ENCODE measurements around the gene PLCD4.
A peak's percentile ranks its signal among the peaks of the same experiment; 100 is the strongest.

Gene PLCD4

DNA sequence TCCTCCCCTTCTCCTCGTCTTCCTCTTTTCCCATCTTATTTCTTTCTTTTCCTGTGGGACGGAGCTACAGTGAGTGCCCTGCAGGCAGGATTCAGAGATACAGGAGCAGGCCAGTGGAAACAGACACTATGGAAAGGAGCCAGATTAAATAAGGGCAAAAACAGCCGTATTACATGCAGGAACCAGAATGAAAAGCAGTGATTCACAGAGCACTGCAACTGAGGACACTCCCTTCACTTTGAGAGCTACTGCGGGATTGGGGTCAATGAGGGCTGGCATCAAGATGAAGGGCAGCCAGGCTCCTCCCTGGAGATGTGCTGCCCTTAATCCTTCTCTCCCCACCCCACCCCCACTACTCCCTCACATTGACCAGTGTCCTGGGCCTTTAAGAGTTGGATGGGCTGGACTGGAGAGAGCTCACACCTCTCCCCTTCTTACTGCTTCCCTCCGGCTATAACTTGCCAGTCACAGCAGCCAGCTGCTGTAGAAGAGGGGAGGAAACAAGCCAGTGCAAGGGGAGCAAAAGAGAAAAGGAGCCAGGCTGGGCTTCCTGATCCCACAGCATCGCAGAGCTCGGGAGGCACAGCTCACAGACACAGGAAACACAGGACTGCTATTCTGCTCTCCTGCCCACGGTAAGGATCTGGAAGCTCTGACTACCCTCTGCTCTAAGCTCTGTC, at the start of gene PLCD4:
TSS of gene PLCD4 (plus strand) at position 464 of the 680 bp plus-strand sequence. CDS start 7,841 bp downstream, outside the sequence.
- peak; percentile 69 for DNase-seq (ENCODE audit: low read depth)

- DNase-seq (ENCODE audit: low read depth): no peak
Measured at GRCh38 chr2:218557941-218558340, 49.8 kb upstream of the PLCD4 start.

- no peak for DNase-seq (ENCODE audit: low read depth)
Measured at GRCh38 chr2:218558986-218559385, 48.7 kb upstream of the PLCD4 start.

- peak; percentile 28 for DNase-seq (ENCODE audit: low read depth)
Measured at GRCh38 chr2:218564056-218564455, 43.6 kb upstream of the PLCD4 start.

DNA sequence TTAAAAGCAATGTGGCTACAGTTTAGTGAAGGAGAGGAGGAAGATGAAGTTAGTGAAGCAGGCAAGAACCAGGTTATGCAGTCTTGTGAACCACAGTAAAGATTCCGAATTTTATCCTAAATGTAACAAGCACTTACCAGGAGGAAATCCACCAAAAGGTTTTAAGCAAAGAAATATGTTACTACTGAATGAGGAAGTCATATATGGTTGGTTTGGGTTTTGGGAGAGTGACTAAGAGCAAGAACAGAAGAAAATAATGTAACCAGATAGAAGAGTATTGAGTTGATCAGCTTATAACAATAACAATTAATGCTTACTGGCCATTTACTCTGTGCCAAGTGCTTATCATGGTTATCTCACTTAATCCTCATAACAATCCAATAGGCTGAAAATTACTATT, 41.4 kb upstream of the PLCD4 start:
- DNase-seq (ENCODE audit: low read depth): no peak

DNA sequence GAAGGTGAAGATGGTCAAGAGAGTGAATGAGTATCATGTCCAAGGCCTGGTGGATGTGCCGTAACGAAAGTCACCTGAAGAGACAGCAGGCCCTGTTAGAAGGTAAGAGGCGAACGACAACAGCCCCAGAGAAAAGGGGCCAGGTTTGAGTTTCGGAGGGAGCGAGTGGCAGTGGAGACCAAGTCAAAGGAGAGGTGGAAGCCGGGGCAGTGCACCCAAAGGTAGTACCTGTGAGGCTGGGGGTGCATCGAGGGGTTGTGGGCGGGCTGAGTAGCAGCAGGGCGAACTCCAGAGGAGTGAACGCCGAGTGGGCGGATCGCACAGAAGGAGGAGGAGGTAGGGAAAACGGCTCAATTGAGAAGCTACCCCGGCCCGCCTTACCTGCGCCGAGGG, 39.9 kb upstream of the PLCD4 start:
- no peak for DNase-seq (ENCODE audit: low read depth)

- peak; percentile 96 for DNase-seq (ENCODE audit: low read depth)
Measured at GRCh38 chr2:218568190-218569037, 39.3 kb upstream of the PLCD4 start, which contains the start of the genes CNOT9 and USP37. Gene CNOT9, plus strand, starts transcription at chr2:218568839. Its CDS starts 116 bp downstream, at chr2:218568955. Gene USP37, minus strand, starts transcription at chr2:218568351. Its CDS starts 9,698 bp downstream, at chr2:218558653.

DNA sequence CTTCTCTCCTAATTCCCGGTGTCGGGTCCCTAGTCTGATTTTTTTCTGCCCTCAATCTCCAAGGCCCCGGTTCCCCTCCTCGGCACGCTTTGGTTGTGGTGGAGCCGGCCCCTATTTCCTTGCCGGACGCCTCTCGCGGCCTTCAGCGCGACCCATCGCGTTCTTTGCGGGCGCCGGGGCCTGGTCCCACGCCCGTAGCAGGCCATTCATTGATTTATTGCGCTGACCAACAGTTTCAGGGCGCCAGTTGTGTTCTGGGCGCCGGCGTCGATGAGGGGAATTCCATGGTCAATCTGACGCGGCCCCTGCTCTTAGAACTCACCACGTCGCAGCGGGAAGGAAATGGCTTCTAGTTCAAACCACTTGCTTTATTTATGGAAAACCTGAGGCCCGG, 38.7 kb upstream of the PLCD4 start:
- peak; percentile 65 for DNase-seq (ENCODE audit: low read depth)

DNA sequence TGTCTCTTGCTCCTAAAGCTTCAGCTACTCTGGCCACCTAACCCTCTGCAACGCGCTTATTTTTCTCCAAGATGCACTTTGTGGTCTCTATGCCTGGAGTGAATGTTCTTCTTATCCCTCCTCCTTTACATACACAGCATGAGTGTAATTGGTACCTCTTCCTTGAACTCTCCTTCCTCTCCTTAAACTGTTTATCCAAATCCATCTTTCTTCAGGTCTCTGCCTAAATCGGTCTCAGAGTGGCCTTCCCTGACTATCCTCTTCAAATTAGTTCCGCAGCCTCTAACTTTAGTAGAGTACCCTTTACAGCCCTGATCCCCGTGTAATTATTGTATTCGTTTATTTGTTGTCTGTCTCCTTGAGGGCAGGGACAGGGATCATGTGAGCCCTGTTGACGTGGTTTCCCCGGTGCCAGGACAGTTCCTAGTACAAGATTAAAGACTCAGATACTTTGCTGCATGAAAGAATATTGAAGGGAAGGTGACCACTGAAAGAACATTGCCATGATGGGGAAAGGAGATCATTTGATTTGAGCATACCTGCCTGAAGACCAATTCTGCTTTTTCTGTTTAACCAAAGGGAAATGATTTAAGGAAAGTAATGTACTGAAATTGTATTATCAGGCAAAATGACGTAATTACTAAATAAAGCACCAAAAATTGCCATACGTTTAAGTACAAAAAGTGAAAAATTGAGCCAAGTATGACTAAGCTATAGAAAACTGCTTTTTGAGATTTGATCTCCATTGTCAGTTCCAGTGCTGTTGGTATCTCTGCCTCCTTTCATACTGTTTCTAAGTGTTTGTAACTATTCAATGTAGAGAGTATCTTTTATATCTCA, 37.8 kb upstream of the PLCD4 start:
- peak; percentile 65 for DNase-seq (ENCODE audit: low read depth)

GRCh38 chr2:218570850-218571249, 36.8 kb upstream of the PLCD4 start:
- peak; percentile 9 for DNase-seq (ENCODE audit: low read depth)

DNA sequence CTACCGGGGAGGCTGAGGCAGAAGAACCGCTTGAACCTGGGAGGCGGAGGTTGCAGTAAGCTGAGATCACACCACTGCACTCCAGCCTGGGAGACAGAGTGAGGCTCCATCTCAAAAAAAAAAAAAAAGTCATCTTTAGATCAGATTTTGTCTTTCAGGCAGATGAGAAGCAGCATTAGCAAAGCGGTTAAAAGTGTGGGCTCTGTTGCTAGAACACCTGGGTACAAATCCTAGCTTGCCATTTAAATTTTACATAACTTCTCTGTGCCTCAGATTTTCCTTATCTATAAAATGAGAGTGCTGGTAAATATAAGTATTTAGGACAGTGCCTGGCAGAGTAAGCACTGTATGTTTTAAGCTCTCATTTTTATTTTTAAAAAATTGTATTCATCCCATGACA, 30.8 kb upstream of the PLCD4 start:
- no peak for DNase-seq (ENCODE audit: low read depth)

- DNase-seq (ENCODE audit: low read depth): peak; percentile 18
Measured at GRCh38 chr2:218577482-218578220, 30.0 kb upstream of the PLCD4 start.

DNA sequence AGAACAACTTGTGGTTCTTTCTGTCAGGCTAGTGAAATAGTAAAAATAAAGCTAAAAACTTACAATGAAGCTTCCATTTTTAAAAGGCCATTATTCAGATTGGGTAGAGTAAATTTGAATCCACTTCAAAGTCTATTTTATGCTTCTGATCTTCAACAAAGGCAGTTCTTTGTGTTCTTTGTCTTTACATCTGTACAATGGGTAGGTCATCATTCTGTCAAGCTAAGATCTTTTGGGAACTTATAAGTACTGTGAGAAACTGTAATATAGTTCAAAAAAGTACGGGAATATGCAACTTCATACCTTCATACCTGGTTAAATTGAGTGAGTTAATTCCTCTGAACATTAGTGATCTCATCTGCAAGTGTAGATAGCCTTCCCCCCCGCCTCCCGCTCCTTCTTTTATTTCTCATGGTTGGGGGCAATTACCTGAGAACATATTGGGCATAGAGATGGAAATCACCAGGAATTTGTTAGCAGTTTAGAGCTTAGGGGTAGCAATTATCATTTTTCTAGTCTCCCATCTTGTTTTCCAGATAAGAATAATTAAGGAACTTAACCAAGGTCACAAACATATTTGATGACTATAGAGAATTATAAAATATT, 29.3 kb upstream of the PLCD4 start:
- no peak for DNase-seq (ENCODE audit: low read depth)

DNA sequence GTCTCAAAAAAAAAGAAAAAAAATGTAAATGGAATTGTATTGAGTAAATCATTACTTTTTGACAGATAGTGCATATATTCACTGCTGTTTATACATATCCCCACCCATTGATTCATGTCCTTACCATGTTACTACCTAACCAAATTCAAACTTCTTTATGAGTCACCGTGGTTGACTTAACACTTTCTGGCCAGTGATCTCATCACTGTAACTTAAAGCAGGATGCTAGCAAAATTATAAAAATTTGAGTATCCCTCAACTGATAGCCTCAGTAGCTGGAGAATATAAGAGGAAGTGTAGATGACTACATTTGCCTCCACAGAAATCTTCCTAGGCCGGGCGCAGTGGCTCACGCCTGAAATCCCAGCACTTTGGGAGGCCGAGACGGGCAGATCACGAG, 25.6 kb upstream of the PLCD4 start:
- DNase-seq (ENCODE audit: low read depth): peak; percentile 75

DNA sequence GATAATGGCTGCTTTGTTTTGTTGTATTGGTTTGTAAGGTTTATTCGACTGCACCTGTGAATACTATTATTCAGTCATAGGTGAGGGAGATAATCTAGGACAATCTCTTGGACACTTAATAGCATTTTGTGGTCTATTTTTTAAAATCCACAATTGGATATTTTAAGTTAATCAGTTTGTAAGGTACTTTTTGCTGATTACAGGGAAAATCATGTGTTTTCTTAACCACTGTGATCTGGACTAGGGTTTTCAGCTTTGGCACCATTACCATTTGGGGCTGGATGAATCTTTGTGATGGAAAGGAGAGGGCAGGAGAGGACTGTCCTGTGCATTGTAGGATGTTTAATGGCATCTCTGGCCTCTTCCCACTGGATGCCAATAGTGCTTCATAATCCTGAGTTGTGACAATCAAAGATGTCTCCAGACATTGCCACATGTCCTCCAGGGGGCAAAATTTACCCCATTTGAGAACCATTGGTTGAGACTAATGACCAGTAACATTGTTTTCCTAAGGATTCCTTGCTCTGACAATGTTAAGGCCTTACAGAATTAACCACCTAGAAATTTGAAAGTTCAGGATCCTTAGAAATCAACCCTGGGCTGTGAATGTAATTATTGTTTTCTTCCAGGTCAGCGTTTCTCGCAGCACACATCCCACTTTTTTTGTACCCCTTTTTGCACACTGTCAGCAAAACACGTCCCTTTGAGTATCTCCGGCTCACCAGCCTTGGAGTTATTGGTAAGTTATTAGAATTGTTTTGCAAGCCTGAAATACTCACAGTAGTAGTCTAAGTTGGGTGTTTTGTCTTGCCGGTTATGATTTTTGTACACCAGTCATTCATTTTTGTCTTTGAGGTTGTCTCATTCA, 23.5 kb upstream of the PLCD4 start:
- no peak for DNase-seq (ENCODE audit: low read depth)

DNA sequence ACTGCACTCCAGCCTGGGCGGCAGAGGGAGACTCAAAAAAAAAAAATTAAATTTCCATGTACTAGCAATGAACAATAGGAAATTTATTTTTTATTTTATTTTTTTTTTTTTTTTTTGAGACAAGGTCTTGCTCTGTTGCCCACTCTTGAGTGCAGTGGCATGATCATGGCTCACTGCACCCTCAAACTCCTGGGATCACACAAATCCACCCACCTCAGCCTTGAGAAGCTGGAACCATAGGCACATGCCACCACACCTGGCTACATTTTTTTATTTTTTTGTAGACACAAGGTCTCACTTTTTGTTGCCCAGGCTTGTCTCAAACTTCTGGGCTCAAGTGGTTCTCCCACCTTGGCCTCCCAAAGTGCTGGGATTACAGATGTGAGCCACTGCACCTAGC, 22.2 kb upstream of the PLCD4 start:
- no peak for DNase-seq (ENCODE audit: low read depth)

DNA sequence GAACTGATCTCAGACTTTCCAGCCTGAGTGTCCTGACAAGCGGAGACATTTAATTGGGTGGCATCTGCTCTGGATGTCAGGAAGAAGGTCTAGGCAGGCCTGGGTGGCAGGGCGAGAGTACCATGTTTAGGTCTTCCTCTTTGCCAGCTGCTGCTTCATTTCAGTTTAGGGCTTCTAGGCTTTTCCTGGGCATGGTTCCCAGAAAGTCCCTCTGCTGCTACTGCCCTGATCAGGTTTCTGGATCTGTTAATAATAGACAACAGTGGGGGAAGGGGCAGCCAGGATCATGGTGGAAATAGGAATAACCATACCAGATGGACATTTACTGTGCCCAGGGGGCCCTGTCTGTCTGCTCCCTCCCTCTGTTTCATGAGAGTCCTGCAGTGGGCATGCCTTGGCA, 2.3 kb upstream of the PLCD4 start:
- no peak for DNase-seq (ENCODE audit: low read depth)

DNA sequence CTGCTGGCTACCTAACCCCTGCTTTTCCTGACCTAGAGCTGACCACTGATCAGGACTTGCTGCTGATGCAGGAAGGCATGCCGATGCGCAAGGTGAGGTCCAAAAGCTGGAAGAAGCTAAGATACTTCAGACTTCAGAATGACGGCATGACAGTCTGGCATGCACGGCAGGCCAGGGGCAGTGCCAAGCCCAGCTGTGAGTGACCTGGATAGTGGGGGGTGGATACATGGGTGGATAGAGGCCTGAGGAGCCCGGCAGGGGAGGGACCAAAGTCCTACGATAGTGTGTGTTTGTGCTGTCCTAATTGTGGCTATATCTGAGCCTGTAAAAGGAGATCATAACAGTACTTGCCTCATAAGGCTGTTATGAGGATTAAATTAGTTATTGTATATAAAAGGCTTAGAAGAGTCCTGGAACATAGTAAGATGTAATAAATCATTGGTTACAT, 8.2 kb downstream of the PLCD4 start:
- DNase-seq (ENCODE audit: low read depth): no peak

DNA sequence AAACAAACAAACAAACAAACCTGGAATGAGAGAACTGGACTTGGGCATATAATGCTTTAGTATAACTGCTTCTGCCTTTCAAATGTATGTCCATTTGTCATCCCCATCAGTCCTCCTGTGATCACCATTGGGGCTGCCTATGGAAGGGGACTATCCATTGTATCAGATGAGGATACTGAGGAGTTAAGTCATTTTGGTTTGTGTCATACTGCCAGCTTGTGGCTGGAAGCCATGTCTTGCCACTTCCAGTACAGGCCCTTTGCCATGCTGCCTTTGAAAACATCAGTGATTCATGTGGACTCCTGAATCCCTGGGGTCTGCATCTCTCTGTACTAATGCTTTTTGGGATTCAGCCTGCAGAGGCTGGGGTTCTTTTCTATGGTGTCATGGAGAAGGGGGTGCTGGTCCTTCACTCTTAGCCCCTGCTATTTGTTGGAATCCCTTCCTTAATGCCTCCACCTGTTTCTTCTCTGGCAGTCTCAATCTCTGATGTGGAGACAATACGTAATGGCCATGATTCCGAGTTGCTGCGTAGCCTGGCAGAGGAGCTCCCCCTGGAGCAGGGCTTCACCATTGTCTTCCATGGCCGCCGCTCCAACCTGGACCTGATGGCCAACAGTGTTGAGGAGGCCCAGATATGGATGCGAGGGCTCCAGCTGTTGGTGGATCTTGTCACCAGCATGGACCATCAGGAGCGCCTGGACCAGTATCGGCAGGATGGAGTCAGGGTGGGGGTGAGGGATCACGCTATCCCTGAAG, 10.6 kb downstream of the PLCD4 start:
- DNase-seq (ENCODE audit: low read depth): no peak
